Stimulated activated CD4-positive, alpha-beta T cell treated with anti-CD3 and anti-CD28 coated beads, Interleukin-1b, Interleukin-23, amount 100 ng/mL, for 4 hours (primary cell): ENCODE results near the gene TBX4.
"Not testable (repeated sequence)": the region's sequence is repeated elsewhere in the genome, so short reads cannot be mapped to it uniquely, and the experiment has no call there.

Source experiments
- DNase-seq, 2 donors: peaks; one replicate each; pipeline ENCODE4 v3.0.0-alpha.2; 2020; ENCODE audit warnings: low read depth in 2 of 2

The TBX4 gene

DNA sequence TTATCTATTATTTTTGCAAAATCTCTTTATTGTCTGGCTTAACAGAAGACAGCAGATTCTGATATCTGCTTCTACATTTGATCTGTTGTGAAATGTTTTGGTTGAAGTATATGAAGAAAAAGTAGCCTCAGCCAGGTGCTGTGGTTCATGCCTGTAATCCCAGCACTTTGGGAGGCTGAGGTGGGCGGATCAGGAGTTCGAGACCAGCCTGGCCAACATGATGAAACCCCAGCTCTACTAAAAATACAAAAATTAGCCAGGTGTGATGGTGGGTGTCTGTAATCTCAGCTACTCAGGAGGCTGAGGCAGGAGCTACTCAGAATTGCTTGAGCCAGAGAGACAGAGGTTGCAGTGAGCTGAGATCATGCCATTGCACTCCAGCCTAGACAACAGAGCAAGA, 75.2 kb downstream of the TBX4 start:
- not testable (repeated sequence) for DNase-seq

DNA sequence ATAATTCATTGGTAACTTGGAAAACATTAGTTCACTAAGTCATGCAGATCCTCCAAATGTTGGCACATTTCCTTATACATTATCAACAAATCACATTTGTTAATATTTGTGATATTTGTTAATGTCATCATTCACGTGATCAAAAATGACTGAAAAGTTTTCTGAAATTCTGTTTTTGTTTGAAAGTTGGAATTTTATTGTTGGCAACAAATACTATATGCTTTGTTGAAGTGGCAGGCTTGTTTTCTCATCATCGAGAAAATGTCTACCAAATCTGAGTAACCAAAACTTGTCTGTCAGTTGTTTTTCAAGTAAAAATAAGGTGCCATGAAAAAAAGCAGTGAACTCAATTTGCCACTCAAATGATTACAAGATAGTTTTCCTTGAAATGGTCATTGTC, 75.9 kb downstream of the TBX4 start:
- no peak for DNase-seq

DNA sequence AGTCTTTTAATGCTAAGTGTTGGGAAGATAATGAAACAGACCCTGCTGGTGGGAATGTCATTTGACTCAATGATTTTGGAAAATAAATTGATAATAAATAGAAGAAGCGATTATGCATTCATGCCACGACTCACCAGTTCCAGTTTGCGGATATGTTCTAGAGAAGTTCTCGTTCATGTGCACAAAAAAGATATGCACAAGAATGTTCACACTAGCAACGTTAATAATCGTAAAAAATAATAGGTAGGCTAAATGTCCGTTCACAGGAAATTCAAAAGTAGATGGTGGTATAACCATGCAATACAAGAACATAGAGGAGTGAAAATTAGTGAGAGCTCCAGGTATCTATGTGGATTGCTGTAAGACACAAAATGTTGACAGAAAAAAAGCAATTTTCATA, 79.0 kb downstream of the TBX4 start:
- DNase-seq, result no peak

DNA sequence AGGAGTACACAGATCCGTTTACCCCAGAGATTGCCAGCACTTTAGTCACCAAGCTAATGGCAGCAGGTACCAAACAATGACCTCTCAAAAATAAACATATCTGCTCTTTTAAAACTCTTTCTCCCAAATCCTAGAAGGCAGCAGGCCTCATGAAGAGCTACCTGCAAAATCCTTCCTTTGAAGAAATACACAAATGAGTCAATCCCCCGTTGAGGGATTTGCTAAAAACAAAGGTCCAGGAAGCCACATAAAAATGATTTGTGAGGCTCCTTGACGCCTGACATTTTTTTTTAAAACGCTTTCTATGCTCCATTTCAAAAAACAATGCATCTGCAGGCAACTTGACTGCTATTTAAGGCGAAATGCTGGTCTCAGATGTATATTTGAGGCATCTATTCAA, 80.6 kb downstream of the TBX4 start:
- no peak for DNase-seq

DNA sequence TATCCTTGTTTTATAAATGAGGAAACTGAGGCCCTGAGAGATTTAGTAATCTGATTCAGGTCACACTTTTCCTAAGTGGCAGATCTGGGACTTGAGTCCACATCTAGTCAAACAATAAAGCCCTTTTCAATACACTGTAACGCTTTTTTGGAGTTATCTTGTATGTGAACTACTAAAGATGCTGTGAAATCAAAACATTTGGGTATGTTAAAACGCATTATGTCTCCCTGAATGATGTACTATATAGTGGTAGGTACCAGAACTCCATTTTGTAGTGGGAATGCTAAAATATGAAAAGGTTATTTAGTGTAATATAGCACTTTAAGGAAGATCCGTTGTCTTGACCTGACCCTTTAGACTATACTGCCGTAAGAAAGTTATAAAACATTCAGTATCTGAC, 81.6 kb downstream of the TBX4 start:
- no peak for DNase-seq

DNA sequence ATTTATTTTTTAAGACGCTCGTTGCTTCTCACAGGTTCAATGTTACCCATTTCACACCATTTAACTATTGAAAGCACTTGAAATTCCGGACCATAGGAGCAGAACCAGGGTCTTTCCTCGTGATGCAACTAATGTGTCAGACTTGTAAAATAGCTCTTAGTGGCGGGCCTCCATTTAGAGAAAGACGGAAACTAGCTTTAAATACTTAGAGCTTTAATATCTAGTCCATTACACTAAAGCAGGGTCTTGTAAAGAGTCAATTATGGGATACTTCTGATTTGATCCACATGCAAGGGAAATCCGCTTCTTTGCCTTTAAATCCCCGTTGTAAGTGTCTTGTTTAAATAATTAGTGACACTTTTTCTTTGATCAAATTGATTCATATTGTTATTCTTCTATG, 82.2 kb downstream of the TBX4 start:
- no peak for DNase-seq
